Neutrophil (primary cell): ENCODE data around the gene OR10G3.
A peak's percentile ranks its signal among the peaks of the same experiment; 100 is the strongest.

Source experiments
- H3K27ac ChIP-seq: fragments of 200-600 bp; sonication (generic); 2 replicates; pipeline ENCODE4 v1.5.1; 2016; ENCODE audit warnings: mild to moderate bottlenecking, moderate library complexity
- H3K27me3 ChIP-seq: fragments of 200-600 bp; sonication (generic); 2 replicates; pipeline ENCODE4 v1.6.0; 2016; ENCODE audit warnings: mild to moderate bottlenecking
- H3K36me3 ChIP-seq: fragments of 200-600 bp; sonication (generic); 2 replicates; pipeline ENCODE4 v1.5.1; 2017
- H3K4me1 ChIP-seq, 2 experiments: fragments of 200-600 bp in 1 of 2; sonication (generic) in 1 of 2; 1 replicate in 1 of 2; 2 replicates in 1 of 2; pipeline versions ENCODE4 v1.5.1 to v1.6.1; 2013 to 2016; ENCODE audit warnings: low read depth in 1 of 2, low read length in 1 of 2, mild to moderate bottlenecking in 1 of 2, moderate library complexity in 1 of 2; ENCODE audit not compliant: control insufficient read depth in 1 of 2, insufficient read depth in 1 of 2
- H3K4me3 ChIP-seq, 2 experiments: fragments of 200-600 bp in 1 of 2; sonication (generic) in 1 of 2; 1 replicate in 1 of 2; 2 replicates in 1 of 2; pipeline ENCODE4 v1.5.1; 2013 to 2016; ENCODE audit warnings: low read depth in 1 of 2, low read length in 1 of 2, mild to moderate bottlenecking in 1 of 2, moderate library complexity in 1 of 2
- H3K9me3 ChIP-seq: fragments of 200-600 bp; sonication (generic); 2 replicates; pipeline ENCODE4 v1.5.1; 2016
- TF ChIP-seq, protein P1 (sequence below): fragments of 200-600 bp; sonication (generic); IDR thresholded peaks from 2 replicates; pipeline ENCODE4 v1.5.1; 2016; ENCODE audit warnings: antibody characterized with exemption

The OR10G3 gene

DNA sequence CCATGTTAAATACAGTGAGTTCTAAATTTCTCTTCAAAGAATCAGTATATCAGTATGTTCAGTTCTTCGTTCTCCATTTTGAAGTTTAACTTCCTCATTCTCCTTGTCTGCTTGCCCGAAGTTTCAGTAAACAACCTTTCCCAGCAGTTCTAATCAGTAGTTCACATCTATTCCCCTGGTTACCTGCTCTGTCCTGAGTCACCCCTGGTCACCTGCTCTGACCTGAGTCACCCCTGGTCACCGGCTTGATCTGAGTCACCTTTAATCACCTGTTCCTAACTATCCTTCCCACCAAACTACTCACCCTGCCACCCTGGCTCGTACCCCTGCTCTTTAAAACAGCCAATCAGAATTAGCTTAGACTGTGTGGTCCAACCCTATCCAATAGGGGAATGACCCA lies 9.4 kb upstream of the OR10G3 start:
- Histone ChIP-seq H3K27ac (no peak overlapping the region), H3K36me3 (no peaks in the 10 kb centered on the region), H3K9me3 (peaks cover 5% of the 10 kb centered on the region), H3K4me3 (no peak overlapping the region), H3K4me1 (no peaks in the 10 kb centered on the region), H3K27me3 (no peaks in the 10 kb centered on the region)
- TF ChIP-seq, protein P1, sequence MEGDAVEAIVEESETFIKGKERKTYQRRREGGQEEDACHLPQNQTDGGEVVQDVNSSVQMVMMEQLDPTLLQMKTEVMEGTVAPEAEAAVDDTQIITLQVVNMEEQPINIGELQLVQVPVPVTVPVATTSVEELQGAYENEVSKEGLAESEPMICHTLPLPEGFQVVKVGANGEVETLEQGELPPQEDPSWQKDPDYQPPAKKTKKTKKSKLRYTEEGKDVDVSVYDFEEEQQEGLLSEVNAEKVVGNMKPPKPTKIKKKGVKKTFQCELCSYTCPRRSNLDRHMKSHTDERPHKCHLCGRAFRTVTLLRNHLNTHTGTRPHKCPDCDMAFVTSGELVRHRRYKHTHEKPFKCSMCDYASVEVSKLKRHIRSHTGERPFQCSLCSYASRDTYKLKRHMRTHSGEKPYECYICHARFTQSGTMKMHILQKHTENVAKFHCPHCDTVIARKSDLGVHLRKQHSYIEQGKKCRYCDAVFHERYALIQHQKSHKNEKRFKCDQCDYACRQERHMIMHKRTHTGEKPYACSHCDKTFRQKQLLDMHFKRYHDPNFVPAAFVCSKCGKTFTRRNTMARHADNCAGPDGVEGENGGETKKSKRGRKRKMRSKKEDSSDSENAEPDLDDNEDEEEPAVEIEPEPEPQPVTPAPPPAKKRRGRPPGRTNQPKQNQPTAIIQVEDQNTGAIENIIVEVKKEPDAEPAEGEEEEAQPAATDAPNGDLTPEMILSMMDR: no peak

DNA sequence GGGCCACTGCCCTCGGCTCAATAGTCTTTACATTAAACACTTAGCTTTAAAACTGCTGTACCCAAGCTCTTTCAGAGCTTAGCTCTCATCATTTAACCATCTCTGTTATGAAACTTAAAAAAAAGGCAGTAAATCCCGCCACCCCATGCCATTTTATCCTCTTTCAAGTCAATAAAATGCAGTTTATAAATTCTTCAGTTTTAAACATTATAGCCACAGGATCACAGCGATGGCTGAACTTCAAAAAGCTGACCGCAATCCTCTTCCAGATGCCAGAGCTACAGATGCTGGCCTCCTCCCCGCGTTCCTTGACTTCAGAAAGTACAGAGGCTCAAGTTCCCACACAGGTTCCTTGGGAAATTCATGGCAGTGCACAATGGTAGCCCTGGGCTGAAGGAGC lies 4.2 kb downstream of the OR10G3 start:
- Histone ChIP-seq H3K27ac (no peak overlapping the region), H3K36me3 (no peaks in the 10 kb centered on the region), H3K27me3 (peaks cover 44% of the 10 kb centered on the region), H3K4me1 (no peaks in the 10 kb centered on the region), H3K9me3 (no peaks in the 10 kb centered on the region), H3K4me3 (no peak overlapping the region)
- TF ChIP-seq, protein P1: no peak

DNA sequence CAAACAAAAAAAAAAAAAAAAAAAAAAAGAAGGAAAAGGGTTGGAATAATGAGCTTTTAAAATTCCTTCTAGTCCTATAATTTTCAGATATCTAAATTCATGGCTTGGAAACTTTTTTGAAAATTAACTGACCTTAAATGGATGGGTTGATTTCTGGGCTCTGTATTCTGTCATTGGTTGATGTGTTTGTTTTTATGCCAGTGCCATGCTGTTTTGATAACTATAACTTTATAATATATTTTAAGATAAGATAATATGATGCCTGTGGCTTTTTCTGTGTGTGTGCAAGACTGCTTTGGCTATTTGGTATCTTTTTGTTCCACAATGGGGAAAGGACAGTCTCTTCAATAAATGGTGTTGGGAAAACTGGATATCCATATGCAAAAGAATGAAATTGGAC lies 7.3 kb downstream of the OR10G3 start:
- Histone ChIP-seq H3K27me3 (peaks cover 41% of the 10 kb centered on the region), H3K27ac (no peak overlapping the region), H3K36me3 (no peaks in the 10 kb centered on the region), H3K4me1 (no peaks in the 10 kb centered on the region), H3K4me3 (no peak overlapping the region), H3K9me3 (no peaks in the 10 kb centered on the region)
- TF ChIP-seq, protein P1: no peak

DNA sequence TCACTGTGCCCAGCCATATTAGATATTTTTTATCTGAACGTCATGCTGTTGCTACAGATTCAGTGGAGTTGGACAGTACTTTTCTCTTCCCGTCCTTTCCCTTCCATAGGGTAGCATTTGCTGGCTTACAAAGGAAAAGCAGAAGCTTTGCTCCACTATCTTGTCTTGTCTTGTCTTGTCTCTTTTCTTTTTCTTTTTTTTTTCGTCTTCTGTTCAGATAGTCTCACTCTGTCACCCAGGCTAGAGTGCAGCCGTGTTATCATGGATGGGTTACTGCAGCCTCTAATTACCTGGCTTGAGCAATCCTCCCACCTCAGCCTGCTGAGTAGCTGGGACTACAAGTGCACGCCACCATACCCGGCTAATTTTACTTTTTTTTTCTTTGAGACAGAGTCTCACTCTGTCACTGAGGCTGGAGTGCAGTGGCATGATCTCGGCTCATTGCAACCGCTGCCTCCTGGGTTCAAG lies 21.1 kb downstream of the OR10G3 start:
- no peak overlapping the region for H3K27ac ChIP-seq
- TF ChIP-seq, protein P1: no peak
- no peaks in the 10 kb centered on the region for H3K36me3 ChIP-seq
- H3K4me3 ChIP-seq: no peak overlapping the region
- peaks cover 3 to 4% of the 10 kb centered on the region in 2 experiments for H3K4me1 ChIP-seq
- no peaks in the 10 kb centered on the region for H3K9me3 ChIP-seq
- H3K27me3 ChIP-seq: no peaks in the 10 kb centered on the region

DNA sequence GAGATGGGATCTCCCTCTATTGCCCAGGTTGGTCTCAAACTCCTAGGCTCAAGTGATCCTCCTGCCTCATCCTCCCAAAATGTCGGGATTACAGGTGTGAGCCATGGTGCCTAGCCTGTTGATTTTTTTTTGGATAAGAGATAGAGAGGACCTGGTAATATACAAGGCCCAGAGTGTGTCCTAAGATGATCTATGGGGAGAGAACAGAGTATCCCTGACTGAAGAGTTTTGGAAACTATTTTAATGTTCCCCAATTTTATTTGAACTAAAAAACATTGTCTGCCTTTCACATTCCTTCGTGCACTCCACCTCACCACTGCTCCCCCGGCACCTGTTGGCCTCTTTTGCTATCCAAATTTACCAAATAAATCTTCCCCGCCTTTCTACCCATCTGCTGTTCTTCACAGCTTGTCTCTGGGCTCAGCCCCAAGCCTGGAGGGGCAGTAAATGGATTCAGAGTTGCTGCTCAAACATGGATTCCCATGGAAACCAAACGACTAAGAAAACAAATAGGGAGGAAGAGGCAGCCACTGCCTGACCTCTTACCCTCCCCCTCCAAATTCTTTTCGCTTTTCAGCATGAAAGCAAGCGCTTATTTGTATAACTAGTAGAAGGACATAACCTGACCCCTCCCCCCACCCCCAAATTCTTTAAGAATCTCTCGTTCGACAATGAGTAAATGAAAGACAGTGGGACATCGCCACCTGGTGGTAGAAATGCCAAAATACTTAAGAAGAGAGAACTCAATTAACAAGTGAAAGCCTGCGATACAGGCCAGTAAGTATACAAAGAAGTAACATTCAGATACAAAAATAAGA lies 22.6 kb downstream of the OR10G3 start:
- TF ChIP-seq, protein P1: peak; percentile 64

More for the DNA sequence above, 22.6 kb downstream of the OR10G3 start:
- Histone ChIP-seq H3K36me3 (no peaks in the 10 kb centered on the region), H3K27ac (no peak overlapping the region), H3K4me3 (peak overlapping the region; percentile 28 to 42), H3K27me3 (no peaks in the 10 kb centered on the region), H3K4me1 (peaks cover 3 to 4% of the 10 kb centered on the region in 2 experiments), H3K9me3 (no peaks in the 10 kb centered on the region)
